Chondrocyte (in vitro differentiated cells): Measurements from ENCODE around the gene DNM3. TPM values are rescaled to one million over a fixed set of nuclear protein-coding genes. Genes with fewer than 3 reads are reported as not detected.
A peak's percentile ranks its signal among the peaks of the same experiment; 100 is the strongest.
"Not testable (repeated sequence)": the region's sequence is repeated elsewhere in the genome, so short reads cannot be mapped to it uniquely, and the experiment has no call there.

Source experiments
- DNase-seq: peaks from one replicate; pipeline ENCODE4 v3.0.0; 2021; ENCODE audit warnings: mixed read lengths, low spot score
- H3K27ac Mint-ChIP-seq: one replicate; pipeline ENCODE4 v1.8.0; 2021; ENCODE audit warnings: mild to moderate bottlenecking, moderate library complexity, mixed read lengths; ENCODE audit not compliant: unreplicated experiment
- H3K27me3 Mint-ChIP-seq: 2 replicates; pipeline ENCODE4 v1.8.0; 2021; ENCODE audit warnings: low read depth, mixed read lengths
- H3K36me3 Mint-ChIP-seq: 2 replicates; pipeline ENCODE4 v1.8.0; 2021; ENCODE audit warnings: low read depth, mixed read lengths
- H3K4me1 Mint-ChIP-seq: 2 replicates; pipeline ENCODE4 v1.8.0; 2021; ENCODE audit warnings: low read depth, mild to moderate bottlenecking, mixed read lengths
- H3K4me3 Mint-ChIP-seq: one replicate; pipeline ENCODE4 v1.8.0; 2021; ENCODE audit warnings: mild to moderate bottlenecking, moderate library complexity, mixed read lengths; ENCODE audit not compliant: unreplicated experiment
- H3K9me3 Mint-ChIP-seq: 2 replicates; pipeline ENCODE4 v1.8.0; 2021; ENCODE audit warnings: low read depth, mixed read lengths
- CTCF ChIP-seq: fragments of 200-600 bp; sonication (generic); IDR thresholded peaks from 2 replicates; pipeline ENCODE4 v1.5.0; 2021; ENCODE audit warnings: antibody characterized with exemption, mild to moderate bottlenecking, moderate library complexity
- total RNA-seq: library from RNA; stranded (reverse); gene quantifications from 3 replicates; pipeline ENCODE4 v1.2.1, GENCODE V29; 2021

DNM3 gene
- total RNA-seq, 1 donor from 2014 or later: 12.4 TPM

GRCh38 chr1:172024516-172024915 lies 183.2 kb downstream of the DNM3 start:
- Mint-ChIP-seq H3K36me3 (no peaks in the 10 kb centered on the region), H3K4me1 (peaks cover 10% of the 10 kb centered on the region), H3K4me3 (no peak overlapping the region), H3K27ac (no peak overlapping the region), H3K27me3 (no peaks in the 10 kb centered on the region), H3K9me3 (peaks cover 3% of the 10 kb centered on the region)
- TF ChIP-seq CTCF: no peak
- DNase-seq: no peak

GRCh38 chr1:172024944-172025738 lies 183.8 kb downstream of the DNM3 start:
- peaks cover 10% of the 10 kb centered on the region for H3K4me1 Mint-ChIP-seq
- H3K27ac Mint-ChIP-seq, H3K9me3 Mint-ChIP-seq, H3K4me3 Mint-ChIP-seq, H3K36me3 Mint-ChIP-seq, H3K27me3 Mint-ChIP-seq: not testable (repeated sequence)
- DNase-seq: peak; percentile 52

- Mint-ChIP-seq H3K4me3 (peak overlapping the region; percentile 1), H3K27ac (peak overlapping the region; percentile 72)
Measured at GRCh38 chr1:172040466-172040865, 199.2 kb downstream of the DNM3 start.

GRCh38 chr1:172041102-172041501 lies 199.8 kb downstream of the DNM3 start:
- H3K27me3 Mint-ChIP-seq: no peaks in the 10 kb centered on the region
- no peak for DNase-seq
- H3K27ac Mint-ChIP-seq: peak overlapping the region; percentile 72
- H3K9me3 Mint-ChIP-seq: peaks cover 2% of the 10 kb centered on the region
- H3K4me3 Mint-ChIP-seq: no peak overlapping the region
- H3K4me1 Mint-ChIP-seq: peaks cover 31% of the 10 kb centered on the region
- peaks cover 2% of the 10 kb centered on the region for H3K36me3 Mint-ChIP-seq
- TF ChIP-seq CTCF: no peak

More at GRCh38 chr1:172040466-172040865, 199.2 kb downstream of the DNM3 start:
- TF ChIP-seq CTCF: no peak
- Mint-ChIP-seq H3K4me1 (peaks cover 31% of the 10 kb centered on the region), H3K36me3 (peaks cover 2% of the 10 kb centered on the region), H3K27me3 (no peaks in the 10 kb centered on the region), H3K9me3 (peaks cover 2% of the 10 kb centered on the region)
- no peak for DNase-seq

GRCh38 chr1:172041742-172042141 lies 200.4 kb downstream of the DNM3 start:
- DNase-seq: no peak
- Mint-ChIP-seq H3K27me3 (no peaks in the 10 kb centered on the region), H3K4me3 (no peak overlapping the region), H3K36me3 (peaks cover 2% of the 10 kb centered on the region), H3K9me3 (peaks cover 2% of the 10 kb centered on the region), H3K4me1 (peaks cover 31% of the 10 kb centered on the region), H3K27ac (peak overlapping the region; percentile 5)
- TF ChIP-seq CTCF: peak; percentile 87

GRCh38 chr1:172043900-172044299 lies 202.6 kb downstream of the DNM3 start:
- H3K4me3 Mint-ChIP-seq: no peak overlapping the region
- H3K27ac Mint-ChIP-seq: no peak overlapping the region
- no peaks in the 10 kb centered on the region for H3K27me3 Mint-ChIP-seq
- no peak for DNase-seq
- peaks cover 31% of the 10 kb centered on the region for H3K4me1 Mint-ChIP-seq
- peaks cover 2% of the 10 kb centered on the region for H3K9me3 Mint-ChIP-seq
- no peak for TF ChIP-seq CTCF
- H3K36me3 Mint-ChIP-seq: peaks cover 2% of the 10 kb centered on the region
